Skin epidermis (tissue), 12 donors: ENCODE data around the gene RALA.
"Not testable (repeated sequence)": the region's sequence is repeated elsewhere in the genome, so short reads cannot be mapped to it uniquely, and the experiment has no call there.

Source experiments
- H3K27ac ChIP-seq, 21 experiments: fragments of 200-600 bp; sonication (generic) in 11 of 21; one replicate each; pipeline ENCODE4 v1.5.0; 2020; ENCODE audit warnings: mild to moderate bottlenecking in 3 of 21, inconsistent platforms in 2 of 21, moderate library complexity in 2 of 21
- H3K4me3 ChIP-seq, 7 experiments: fragments of 200-600 bp; sonication (generic) in 2 of 7; one replicate each; pipeline ENCODE4 v1.5.0; 2020; ENCODE audit warnings: inconsistent platforms in 2 of 7, mild to moderate bottlenecking in 2 of 7, moderate library complexity in 1 of 7

Gene RALA

DNA sequence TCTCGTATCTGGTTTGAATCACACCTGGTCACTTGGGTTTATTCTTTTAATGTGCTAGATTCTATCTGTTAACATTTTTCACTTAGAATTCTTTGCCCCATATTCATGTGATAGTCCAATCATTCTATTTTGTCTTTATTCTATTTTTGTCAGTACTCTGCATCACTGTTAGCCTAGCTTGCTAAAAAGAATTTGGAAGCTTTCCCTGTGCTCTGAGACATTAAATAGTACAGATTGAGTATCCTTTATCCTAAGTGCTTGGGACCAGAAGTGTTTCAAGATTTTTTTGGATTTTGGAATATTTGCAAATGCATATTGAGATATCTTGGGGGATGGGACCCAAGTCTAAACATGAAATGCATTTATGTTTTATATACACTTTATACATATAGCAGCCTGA, 51.0 kb downstream of the RALA start:
- Histone ChIP-seq H3K27ac (no peak overlapping the region), H3K4me3 (no peak overlapping the region)

DNA sequence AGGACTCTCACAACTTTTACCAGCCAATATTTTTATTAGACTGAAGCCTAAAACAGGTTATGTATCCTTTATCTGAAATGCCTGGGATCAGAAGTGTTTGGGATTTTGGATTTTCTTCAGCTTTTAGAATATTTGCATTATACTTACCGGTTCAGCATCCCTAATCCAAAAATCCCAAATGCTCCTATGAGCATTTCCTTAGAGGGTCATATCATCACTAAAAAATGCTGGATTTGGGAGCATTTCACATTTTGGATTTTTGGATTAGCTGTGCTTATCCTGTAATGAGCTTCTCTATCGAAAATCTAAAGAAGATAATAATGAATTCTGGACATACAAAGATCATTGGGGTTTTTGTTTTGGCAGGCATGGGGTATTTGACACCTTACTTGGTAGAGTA, 53.0 kb downstream of the RALA start:
- Histone ChIP-seq H3K4me3 (no peak overlapping the region), H3K27ac (no peak overlapping the region)

DNA sequence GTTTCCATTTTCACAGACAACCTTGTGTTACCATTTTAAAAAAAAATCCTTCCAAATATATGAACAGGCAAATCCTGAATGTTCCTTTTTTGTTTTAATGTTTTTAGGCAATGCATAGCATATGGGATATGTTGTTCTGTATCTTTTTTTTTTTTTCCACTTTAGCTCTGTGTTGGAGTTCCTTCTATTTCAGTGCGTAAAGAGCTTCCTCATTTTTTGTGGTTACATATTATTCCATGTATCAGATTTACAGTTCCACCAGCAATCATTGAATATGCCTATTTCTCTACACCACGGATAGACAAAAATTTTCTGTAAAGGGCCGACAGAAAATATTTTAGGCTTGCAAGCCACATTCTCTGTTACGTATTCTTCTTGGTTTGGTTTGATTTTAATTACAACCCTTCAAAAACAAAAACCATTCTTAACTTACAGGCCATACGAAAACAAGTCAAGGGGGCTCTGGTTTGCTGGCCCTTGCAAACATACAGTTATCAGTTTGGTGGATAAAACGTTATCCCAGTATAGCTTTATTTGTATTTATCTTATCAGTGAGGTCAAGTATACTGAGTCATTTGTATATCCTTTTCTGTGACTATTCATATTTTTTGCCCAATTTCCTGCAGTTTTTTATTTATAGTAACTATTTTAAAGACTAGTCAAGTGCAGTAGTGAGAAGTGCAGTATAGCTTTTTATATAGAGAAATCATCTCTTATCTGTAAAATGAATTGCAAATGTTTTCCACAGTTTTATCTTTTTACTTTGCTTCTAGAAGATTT, 55.7 kb downstream of the RALA start:
- Histone ChIP-seq H3K4me3 (no peak overlapping the region), H3K27ac (no peak overlapping the region)

DNA sequence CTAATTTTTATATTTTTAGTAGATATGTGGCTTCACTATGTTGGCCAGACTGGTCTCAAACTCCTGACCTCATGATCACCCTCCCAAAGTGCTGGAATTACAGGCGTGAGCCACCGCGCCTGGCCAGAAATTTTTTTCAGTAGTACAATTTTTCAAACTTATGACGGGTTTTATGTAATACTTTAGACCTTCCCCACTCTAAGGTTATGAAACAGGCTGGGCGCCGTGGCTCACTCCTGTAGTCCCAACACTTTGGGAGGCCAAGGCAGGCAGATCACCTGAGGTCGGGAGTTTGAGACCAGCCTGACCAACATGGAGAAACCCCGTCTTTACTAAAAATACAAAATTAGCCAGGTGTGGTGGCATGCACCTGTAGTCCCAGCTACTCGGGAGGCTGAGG, 56.5 kb downstream of the RALA start:
- H3K27ac ChIP-seq, result not testable (repeated sequence)

DNA sequence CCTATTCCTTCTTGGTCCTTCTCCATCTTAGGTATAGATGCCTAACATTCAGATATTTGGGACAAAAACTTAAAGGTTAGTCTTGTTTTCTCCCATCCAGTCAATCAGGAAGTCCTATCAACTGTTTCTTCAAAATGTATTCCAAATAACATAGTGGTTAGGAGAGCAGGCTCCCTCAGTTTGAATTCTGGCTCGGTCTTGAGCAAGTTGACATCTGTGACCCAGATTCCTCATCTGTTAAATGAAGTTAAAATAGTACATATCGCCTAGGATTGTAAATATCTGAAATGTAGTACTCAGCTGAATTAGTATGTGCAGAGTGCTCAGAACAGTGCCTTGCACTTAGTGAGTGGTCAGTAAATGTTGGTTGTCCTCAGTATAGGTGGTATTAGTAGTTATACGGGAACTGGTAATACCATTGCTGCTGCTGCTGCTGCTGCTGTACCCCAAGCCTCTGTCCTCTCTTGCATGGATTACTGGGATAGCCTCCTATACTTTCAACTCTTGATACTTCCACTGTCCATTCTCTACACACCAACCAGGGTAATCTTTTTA, 58.6 kb downstream of the RALA start:
- Histone ChIP-seq H3K4me3 (no peak overlapping the region), H3K27ac (no peak overlapping the region)

More for the DNA sequence above, 56.5 kb downstream of the RALA start:
- not testable (repeated sequence) for H3K4me3 ChIP-seq

DNA sequence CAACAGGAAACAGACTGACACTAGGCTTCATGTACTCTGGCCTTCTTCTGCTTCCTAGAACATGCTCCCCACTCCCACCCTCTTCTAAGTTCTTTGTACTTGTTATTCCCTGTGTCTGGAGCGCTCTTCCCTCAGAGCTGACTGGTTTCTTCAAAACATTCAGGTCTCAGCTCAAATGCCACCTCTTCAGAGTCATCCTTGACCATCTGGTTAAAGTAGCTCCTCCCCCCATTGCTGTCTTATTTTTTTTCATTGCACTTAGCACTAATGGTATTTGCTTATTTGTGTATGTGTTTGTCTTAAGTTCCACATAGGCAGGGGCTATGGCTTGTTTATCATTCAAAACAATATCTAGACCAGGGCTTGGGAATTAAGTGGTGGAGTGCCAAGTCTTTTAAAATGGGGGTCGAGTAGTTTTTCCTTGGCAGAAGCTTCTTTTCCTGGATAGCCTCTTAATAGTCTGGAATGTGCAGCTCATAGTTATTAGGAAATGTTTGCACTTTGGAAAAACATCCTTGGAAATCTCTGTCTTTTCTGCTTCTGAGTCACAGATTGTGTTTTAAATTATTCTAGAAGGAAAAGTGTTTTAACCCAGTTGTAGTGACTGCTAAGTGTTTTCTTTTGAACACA, 60.0 kb downstream of the RALA start:
- Histone ChIP-seq H3K27ac (peak overlapping the region in 5 of 21 experiments; percentile 2 to 54 (median 25)), H3K4me3 (no peak overlapping the region)

DNA sequence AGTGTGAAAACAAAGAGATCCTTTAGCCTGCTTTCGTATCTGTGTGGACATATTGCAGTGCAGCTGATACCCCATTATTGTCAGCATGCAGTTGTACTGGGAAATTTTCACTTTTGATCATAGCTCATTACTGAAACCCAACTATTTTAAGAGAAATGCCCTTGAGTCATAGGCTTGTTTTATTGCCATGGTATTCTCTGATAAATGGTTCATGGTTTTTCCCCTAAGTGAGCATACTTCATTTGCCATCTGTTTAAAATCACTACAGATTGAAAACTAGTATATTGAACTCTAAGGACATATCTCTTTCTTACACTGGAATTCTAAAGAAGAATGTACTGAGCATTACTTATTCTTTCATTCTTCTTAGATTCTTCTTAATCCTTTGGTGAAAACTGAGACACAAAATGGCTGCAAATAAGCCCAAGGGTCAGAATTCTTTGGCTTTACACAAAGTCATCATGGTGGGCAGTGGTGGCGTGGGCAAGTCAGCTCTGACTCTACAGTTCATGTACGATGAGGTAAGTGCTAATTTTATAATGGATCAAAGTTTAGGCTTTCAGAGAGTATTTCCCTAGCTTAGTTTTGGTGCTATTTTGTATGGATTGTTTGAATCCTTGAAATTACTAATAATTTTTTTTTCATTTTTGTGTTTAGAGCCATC, 63.0 kb downstream of the RALA start:
- H3K4me3 ChIP-seq, result no peak overlapping the region
- peak overlapping the region in 2 of 21 experiments; percentile 21 to 53 for H3K27ac ChIP-seq

DNA sequence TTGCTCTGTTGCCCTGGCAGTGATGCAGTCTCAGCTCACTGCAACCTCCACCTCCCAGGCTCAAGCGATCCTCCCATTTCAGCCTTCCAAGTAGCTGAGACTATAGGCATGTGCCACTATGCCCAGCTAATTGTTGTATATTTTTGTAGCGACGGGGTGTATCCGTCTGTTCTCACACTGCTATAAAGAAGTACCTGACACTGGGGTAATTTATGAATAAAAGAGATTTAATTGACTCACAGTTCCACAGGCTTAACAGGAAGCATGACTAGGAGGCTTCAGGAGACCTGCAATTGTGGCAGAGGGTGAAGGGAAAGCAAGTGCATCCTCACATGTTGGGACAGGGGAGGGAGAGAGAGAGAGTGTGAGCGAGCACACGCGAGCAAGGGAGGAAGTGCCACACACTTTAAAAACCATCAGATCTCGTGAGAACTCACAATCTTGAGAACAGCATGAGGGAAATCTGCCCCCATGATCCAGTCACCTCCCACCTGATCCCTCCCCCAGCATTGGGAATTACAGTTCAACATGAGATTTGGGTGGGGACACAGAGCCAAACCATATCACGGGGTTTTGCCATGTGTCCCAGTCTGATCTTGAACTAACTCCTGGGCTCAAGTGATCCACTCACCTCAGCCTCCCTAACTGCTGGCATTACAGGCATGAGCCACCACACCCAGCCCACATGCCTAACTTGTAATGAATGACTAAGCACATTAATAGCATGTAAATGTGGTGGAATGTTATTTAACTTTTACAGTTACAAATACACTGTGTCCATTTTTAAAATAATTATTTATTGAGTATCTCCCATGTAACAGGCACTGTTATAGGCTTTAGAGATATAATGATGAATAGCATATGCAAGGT, 65.5 kb downstream of the RALA start:
- H3K4me3 ChIP-seq, result no peak overlapping the region
- no peak overlapping the region for H3K27ac ChIP-seq

DNA sequence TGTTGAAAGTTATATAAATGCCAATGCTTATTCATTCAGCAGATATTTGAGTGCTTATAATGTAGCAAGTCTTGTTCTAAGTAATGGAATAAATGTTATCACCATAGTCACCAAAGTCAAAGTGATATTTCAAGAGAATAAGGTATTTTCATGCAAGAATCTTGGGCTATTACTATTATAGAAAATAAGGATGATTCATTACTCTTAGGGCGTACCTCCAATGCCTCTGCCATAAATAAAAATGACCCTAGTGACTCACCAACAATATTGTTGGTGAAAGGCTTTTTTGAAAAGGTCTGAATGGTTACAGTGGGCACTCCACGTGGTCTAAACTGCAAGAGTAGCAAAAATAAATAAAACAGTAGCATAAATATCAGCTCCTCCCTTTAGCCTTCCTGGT, 68.4 kb downstream of the RALA start:
- no peak overlapping the region for H3K27ac ChIP-seq
- H3K4me3 ChIP-seq, result no peak overlapping the region

DNA sequence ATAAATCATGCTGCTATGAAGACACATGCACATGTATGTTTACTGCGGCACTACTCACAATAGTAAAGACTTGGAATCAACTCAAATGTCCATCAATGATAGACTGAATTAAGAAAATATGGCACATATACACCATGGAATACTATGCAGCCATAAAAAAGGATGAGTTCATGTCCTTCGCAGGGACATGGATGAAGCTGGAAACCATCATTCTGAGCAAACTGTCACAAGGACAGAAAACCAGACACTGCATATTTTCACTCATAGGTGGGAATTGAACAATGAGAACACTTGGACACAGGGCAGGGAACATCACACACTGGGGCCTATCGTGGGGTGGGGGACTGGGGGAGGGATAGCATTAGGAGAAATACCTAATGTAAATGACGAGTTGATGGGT, 69.7 kb downstream of the RALA start:
- not testable (repeated sequence) for H3K4me3 ChIP-seq, H3K27ac ChIP-seq

DNA sequence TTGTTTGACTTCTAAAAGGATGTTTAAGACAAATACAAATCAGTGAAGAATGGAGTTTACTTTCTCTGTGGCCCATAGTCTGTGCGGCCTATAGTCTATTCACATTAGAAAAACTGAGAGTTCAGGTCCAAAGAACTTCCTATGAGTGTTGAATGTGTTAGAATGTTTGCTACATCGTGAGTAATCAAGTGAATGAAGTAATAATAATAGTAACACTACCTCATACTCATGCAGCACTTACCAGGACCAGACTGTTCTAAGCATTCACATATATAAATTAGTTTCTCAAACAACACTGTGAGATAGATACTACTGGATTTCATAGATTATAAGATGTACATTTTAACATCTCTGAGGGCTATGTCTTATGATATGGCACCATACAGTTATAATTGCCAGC, 70.4 kb downstream of the RALA start:
- Histone ChIP-seq H3K4me3 (no peak overlapping the region), H3K27ac (no peak overlapping the region)

DNA sequence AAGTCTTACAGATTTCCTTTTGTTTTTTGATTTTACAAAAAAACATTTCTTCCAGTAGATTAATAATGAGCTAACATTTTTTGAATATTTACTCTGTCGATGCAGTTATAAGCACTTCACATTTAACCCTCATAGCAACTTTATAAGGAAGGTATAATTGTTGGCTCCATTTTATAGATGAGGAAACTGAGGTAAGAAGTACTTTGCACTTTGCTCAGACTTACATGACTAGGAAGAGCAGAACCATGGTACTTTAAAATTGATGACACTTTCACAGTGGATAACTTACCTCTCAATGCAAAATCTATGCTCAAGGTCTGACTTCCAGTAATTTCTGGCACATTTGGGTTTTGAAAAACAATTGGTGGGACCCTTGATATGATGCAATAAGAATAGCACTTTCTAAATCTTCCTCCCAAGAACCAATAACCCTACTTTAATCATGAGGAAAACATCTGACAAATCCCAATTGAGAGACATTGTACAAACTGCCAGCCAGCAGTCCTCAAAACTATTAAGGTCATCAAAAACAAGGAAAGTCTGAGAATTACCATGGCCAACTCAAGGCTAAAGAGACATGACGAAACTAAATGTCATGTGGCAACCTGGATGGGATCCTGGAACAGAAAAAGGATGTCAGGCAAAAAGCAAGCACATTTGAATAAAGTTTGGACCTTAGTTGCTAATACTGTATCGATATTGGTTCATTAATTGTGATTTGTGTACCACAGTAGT, 72.6 kb downstream of the RALA start:
- Histone ChIP-seq H3K4me3 (no peak overlapping the region), H3K27ac (no peak overlapping the region)

DNA sequence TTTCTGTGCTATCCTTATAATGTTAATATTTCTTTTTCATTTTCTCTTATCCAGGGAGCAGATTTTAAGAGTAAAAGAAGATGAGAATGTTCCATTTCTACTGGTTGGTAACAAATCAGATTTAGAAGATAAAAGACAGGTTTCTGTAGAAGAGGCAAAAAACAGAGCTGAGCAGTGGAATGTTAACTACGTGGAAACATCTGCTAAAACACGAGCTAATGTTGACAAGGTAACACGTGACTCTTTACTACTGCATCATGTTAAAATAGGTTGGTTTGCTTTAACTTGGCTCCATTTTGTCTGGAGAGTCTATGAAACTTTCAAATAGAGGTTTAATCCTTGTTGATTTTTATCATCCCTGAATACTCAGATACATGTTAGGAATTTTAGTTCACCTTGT, 73.3 kb downstream of the RALA start:
- Histone ChIP-seq H3K27ac (no peak overlapping the region), H3K4me3 (no peak overlapping the region)

DNA sequence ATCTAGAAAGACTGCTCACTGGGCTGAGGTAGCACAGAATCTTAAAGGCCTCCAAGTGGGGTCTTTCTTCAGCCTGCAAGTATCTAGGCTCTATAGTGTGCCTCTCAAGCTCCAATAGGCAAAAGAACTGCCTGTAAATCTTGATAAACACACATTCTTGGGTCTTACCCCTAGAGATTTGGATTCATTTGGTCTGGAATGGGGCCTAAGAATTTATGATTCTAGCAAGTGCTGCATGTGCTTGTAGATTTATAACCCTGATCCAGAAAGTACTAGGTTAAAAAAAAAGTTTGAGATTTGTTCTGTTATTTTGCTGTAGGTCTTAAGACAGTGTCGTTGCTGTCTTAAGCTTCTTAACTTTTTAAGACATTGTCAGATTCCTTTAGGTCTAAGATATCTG, 74.1 kb downstream of the RALA start:
- Histone ChIP-seq H3K4me3 (no peak overlapping the region), H3K27ac (no peak overlapping the region)

DNA sequence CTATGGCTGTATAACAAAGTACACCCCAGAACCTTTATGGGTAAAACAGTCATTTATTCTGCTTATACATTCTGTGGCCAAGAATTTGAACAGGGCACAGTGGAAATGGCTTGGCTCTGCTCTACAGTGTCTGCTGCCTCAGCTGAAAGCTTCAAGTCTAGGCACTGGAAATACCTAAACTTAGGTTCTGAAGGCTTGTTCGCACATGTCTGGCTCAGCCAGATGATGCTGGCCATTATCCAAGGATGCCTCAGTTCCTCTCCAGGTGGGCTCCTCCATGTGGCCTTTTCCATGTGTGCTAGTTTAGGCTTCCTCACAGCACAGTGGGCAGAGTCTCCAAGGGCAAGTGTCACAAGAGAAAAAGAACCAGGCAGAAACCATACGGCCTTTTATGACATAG, 76.8 kb downstream of the RALA start:
- Histone ChIP-seq H3K4me3 (no peak overlapping the region), H3K27ac (no peak overlapping the region)

DNA sequence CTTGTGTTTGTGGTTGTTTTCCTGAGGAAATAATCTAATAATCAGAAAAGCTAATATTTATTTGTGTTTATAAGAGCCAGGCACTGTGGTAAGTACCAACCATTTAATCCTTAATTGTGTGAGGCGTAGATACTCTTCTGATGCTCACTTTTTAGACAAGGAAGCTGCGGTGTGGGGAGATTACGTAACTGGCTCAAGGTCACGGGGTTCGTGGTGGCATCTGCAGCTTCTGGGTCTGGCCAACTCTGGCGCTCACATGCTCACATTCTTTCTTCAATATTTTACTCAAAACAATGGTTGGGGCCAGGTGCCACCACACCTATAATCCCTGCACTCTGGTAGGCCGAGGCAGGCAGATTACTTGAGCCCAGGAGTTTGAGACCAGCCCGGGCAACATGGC, 77.6 kb downstream of the RALA start:
- Histone ChIP-seq H3K4me3 (no peak overlapping the region), H3K27ac (no peak overlapping the region)

DNA sequence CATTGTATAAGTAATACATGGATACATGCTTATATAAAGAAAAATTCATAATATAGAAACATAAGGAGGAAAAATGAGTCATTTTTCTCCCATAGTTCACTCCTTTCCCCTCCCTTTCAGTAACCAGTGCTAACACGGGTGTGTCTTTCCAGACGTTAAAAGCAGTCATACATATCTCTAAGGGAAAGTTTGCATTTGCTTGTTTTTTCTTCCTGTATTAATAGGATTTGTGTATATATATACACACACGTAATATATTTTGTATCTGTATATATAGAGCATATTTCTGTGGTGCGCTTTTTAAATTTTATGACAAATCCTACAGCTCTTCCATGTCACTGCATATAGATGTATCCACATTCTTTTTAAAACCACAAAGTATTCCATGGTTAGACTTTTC, 78.8 kb downstream of the RALA start:
- Histone ChIP-seq H3K4me3 (no peak overlapping the region), H3K27ac (no peak overlapping the region)

DNA sequence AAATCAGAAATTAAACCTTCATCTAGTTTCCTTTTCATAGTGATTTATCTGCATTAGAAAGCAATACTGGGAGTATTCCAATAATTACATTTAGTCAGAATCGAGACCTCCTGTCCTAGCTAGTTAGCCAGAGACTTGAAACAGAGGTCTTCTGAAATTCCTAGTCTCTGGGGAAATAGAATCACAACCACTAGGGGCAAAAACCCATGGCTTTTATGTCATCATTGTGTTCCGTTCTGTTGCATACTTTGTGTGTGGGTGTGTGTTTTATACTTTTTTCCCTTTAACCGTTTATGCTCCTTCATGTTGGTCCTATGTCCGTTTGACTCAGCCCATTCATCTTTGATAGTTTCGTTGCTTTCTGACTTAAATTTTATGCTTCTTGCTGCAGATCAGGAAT, 79.8 kb downstream of the RALA start:
- Histone ChIP-seq H3K27ac (no peak overlapping the region), H3K4me3 (no peak overlapping the region)

DNA sequence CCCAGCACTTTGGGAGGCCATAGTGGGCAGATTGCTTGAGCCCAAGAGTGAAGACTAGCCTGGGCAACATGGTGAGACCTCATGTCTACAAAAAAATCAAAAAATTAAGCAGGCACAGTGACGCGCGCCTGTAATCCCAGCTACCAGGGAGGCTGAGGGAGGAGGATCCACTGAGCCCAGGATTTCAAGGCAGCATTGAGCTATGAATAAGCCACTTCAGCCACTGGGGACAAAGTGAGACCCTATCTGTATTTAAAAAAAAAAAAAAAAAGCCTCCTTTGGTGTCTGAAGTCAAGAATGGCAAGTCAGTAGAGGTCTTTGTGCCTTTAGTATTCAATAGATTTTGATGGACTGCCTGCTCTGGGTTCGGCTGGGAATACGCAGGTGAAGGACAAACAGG, 85.7 kb downstream of the RALA start:
- H3K27ac ChIP-seq, result no peak overlapping the region
- no peak overlapping the region for H3K4me3 ChIP-seq
